Measurements from ENCODE around the gene BOD1. TPM values are rescaled to one million over a fixed set of nuclear protein-coding genes. Genes with fewer than 3 reads are reported as not detected.

Gene BOD1
- polyA plus RNA-seq, 3 donors: 110 to 127 (median 121) TPM

DNA sequence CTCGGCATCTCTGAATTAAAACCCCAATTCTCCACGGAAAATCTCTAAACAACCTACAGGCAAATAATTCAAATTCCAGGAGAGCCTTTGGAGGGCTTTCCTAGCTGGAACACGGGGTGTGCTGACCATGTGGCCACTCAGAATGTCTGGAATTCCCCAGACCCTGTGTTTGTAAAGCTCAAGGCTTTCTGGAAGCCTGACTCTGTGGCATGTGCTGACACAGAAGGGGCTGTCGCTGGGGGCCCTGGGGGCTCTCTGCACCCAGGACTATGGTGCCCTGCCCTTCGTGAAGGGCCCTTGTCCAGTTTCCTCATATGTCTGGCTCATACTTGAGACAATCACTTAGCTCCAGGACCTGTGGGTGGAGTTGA lies 29.0 kb upstream of the BOD1 start:
- peak in 3 of 11 donors; percentile 33 to 68 (median 53) for DNase-seq (ENCODE audit: extremely low read depth in 1 of 11, low read depth in 9 of 11, low spot score in 4 of 11)

DNA sequence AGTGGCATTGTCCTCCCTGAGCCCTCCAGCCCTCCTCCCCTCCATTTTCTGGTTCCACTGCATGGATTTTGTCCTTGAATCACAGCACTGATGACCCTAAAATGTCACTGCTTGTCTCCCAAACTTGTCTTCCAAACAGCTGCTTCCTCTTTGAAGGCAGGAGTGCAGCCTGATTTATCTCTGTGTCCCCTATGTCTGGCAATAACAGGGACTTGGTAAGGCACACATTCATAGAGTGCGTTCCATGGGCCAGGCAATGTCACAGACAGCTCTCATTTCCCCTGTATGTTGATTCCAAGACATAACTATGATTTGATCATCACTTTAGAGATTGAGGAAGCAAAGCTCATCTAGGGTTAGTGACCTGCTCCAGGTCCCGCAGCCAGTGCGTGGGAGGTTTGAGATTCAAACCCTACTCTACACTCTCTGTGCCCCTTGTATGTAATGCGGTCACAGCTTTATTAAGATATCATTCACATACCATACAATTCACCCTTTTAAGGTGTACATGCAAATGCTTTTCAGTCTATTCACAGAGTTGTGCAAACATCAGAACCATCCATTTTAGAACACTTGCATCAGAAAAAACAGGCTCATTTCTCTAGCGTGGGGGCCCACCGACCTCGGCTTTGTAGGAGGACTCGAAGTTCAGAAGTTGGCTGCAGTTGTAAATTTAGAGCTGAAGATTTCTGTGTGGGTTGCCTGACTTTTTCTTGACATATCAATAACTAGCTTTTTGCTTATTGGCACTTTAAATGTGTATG lies 28.4 kb upstream of the BOD1 start:
- DNase-seq (ENCODE audit: extremely low read depth in 1 of 11, low read depth in 9 of 11, low spot score in 4 of 11): no peak

DNA sequence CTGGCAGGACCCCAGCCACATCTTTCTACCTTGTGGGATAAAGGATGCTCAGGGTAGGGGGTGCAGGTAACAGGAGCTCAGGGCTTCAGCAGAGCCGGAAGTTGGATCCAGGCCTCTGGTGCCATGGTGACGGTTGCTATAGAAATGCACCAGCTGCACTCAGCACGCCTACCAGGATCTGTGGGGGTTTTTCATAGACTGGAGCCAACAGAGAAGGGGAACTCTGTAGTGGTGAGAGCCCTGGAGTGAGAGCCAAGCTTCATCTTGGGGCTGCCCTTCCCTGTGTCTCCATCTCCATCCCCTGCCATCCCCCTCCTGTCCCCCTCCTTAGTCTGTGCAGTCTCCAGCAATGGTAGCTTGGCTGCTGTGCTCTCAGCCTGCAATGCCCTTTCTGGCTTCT lies 27.5 kb upstream of the BOD1 start:
- peak in 1 of 11 donors; percentile 48 for DNase-seq (ENCODE audit: extremely low read depth in 1 of 11, low read depth in 9 of 11, low spot score in 4 of 11)

DNA sequence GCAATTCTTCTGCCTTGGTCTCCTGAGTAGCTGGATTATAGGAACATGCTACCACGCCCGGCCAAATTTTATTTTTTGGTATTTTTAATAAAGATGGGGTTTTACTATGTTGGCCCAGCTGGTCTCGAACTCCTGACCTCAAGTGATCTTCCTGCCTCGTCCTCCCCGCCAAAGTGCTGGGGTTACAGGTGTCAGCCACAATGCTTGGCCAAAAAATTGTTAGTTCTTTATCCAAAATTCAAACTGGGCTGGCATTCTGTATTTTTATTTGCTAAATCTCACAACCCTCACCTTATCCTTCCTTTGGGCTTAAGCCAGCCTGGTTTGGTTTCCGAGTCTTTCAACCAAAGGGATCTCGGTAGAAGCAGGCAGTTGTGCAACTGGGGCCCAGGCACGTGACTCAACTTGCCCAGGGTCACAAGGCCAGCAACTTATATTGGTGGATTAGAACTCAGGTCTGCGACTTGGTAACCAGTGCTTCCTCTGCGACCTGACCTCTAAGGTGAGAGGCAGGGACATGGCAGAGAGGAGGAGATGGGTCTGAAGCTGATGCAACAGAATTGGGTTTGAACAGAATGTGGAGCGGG lies 26.5 kb upstream of the BOD1 start:
- DNase-seq (ENCODE audit: extremely low read depth in 1 of 11, low read depth in 9 of 11, low spot score in 4 of 11): no peak

DNA sequence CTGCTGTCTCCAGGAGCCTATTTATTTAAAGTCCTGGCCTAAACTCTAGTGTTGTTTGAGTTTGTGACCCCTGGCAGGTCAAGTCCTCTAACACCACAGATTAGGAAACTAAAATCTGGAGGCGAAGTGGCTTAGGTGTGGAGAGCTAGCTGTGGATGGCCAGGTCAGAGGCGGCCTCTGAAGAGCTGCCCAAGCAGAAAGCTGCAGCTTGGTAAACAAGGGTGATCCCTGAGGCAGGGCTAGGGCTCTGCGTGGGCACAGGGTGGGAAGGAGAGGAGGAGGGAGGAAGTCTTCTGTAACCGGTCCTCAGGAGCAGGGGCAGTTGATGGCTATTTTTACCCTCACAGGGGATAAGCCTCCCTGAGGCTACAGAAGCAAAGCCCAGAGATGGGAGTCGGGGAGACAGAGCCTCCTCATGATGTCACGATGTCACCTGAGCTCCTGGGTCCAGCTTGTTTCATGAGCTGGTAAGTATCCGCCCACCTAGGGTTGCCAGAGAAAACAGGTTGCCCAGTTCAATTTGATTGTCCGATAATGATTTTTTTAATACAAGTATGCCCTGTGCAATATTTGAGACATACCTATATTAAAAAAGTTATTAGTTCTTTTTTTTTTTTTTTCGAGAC lies 25.9 kb upstream of the BOD1 start:
- no peak for DNase-seq (ENCODE audit: extremely low read depth in 1 of 11, low read depth in 9 of 11, low spot score in 4 of 11)

DNA sequence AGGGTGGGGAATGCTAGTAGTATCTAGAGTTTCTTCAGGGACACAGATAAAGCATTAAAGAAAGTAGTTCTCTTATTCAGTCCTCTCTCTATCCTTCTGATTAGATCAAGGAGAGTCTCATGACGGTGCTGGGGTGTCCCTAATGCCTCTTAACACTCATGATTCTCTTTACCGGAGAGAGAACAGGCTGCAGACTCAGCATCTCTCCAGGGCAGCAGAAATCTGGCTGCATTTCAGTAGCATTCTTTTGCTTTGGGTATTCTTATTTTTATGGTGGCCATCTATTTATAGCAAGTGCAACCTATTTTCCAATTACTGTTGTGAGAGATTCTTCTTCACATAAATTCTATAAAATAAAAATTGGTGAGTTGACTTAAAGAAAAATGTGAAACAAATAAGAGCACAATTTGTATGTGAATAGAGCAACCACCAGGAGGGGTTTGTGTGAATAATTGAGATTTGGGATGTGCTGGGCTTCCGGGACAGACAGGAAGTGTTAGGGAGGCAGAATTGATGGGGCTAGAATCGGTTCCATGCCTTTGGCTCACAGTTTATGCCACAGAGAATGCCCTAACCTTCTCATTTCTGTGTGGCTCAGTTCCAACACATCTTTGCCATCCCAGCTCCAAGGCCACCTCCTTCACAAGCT lies 23.8 kb upstream of the BOD1 start:
- no peak for DNase-seq (ENCODE audit: extremely low read depth in 1 of 11, low read depth in 9 of 11, low spot score in 4 of 11)

DNA sequence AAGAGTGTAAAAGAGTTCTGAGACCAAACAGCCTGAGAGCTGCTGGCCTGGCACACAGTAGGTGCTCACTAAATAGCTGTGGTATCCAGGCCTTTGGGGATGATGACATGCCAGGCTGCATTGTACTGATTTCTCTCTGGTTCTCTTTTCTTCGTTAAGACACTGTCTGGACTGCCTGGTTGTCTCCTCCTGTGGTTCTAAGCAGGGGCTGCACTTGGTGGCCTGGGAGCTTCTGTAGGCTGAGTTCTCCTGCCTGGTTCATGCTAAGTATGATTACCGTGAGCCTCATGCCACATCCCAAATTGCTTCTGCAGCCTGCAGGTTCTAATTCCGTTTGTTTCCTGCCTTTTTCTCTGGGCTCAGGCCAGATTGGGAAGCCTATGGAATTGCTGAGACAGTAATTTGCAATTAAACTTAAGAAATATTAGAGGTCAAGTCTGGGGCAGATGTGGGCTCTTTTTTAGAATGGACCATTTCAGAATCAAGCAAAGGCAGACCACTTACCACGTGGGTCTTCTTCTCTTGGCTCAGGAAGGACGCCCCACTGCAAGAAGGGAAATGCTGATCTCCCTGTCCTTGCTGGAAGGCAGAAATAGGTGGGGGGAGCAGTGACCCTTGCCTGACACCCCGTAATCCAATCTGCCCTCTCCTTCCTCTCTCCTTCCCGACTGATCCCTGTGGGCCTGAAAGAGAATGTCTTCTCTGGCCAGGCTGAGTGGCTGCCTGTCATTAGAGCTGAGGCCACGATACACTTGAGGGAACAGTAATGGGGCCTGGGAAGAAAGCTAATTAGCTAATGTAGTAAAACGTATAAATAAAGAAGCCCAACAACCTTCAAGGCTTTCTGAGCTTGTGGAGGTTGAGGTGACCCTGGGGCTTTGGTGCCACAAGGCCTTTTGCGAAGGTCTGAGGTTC lies 21.9 kb upstream of the BOD1 start:
- peak in 2 of 11 donors; percentile 49 to 68 for DNase-seq (ENCODE audit: extremely low read depth in 1 of 11, low read depth in 9 of 11, low spot score in 4 of 11)

DNA sequence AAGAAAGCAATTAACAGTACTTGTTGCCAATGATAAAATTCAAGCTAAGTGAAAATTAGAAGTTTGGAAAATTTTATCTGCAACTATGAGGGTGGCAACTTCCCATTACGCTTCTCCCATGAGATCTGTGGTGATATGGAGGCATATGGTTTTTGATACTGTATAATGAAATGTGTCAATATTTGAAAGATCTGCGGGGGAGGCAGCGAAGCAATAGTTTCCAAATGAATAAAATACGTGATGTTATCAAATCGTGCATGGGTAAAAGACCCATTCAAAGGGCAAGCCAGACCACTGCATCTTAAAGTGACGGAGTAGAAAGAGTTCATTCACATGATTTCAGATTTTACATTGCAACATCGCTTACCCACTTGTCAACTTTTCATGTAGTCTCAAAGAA lies 20.9 kb upstream of the BOD1 start:
- DNase-seq (ENCODE audit: extremely low read depth in 1 of 11, low read depth in 9 of 11, low spot score in 4 of 11): no peak

DNA sequence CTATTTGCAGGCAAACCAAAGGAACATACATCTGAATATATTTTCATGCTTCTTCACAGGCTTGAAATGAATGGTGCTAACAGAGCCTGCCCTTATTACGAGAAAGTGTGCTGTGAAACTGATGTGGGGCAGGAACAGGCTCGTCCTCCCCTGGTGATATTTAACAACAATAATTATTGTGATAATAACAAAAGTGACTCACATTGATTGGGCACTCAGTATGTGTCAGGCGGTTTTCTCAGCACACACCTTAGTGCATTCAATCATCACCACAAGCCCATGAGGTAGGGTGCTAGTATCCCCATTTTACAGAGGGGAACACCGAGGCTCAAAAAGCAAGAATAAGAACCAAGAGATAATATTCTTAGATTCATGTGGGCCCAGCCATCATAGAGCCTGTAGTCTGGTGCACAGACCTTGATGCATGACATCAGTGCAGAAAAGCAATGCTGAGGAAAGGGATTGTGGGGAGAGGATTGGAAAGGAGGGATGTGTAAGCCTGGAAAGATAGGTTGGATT lies 18.1 kb upstream of the BOD1 start:
- no peak for DNase-seq (ENCODE audit: extremely low read depth in 1 of 11, low read depth in 9 of 11, low spot score in 4 of 11)

DNA sequence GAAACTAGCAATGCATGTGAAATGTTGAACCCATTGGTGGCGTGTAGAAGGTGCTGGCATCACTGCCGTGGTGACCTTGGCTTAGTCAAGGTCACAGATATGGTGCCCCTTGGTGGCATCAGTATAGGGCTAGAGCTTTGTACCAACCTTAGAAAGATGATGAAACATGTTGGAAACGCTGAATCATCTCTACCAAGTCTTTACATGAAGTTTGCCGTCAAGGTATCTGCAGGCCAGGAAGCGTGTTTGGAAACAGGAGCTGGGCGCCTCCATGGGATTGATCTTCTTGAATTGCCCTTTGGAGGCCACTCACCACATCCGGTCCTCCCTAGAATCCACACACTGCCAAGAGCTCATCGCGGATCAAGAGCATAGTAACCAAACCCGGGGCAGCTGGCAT lies 16.9 kb upstream of the BOD1 start:
- DNase-seq (ENCODE audit: extremely low read depth in 1 of 11, low read depth in 9 of 11, low spot score in 4 of 11): no peak

DNA sequence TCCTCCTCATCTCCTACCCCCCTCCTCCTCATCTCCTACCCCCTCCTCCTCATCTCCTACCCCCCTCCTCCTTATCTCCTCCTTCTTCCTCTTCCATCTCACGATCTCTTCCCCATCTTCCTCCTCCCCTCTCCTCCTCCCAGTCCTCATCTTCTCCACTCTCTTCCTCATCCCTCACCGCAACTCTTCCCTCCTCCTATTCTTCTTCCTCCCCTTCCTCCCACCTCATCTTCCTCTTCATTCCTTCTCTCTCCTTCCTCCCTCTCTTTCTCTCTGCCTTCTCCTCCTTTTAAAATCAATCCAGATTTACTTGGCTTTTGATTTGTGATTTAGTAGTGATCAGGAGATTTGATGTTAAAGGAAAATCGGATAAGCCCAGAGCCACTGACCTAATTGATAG lies 15.0 kb upstream of the BOD1 start:
- DNase-seq (ENCODE audit: extremely low read depth in 1 of 11, low read depth in 9 of 11, low spot score in 4 of 11): no peak

DNA sequence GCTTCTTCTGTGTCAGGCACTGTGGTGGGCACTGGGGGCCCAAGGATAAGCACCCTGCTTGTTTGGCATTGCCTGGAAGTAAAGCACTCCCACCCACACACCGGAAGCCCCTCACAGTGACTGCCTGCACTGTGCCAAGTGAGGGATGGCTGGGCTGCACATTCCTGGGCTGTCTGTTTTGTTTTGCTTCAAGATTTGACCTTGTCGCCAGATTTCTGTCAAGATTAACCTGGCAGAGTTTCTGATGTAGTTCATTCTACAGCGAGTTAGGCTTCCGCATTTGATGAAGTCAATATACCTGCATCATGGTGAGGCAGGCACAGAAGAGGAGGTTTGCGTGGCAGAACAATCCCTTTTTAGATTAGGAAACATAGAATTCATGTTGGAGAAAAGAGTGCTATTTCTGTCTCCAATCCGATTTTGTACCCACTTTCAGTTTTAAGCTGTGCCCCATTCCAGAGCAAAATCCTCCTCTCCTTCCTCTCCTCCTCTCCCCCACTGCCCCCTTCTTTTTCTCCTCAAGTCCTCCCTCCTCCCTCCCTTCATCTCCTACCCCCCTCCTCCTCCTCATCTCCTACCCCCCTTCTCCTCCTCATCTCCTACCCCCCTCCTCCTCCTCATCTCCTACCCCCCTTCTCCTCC lies 14.4 kb upstream of the BOD1 start:
- DNase-seq (ENCODE audit: extremely low read depth in 1 of 11, low read depth in 9 of 11, low spot score in 4 of 11): no peak

DNA sequence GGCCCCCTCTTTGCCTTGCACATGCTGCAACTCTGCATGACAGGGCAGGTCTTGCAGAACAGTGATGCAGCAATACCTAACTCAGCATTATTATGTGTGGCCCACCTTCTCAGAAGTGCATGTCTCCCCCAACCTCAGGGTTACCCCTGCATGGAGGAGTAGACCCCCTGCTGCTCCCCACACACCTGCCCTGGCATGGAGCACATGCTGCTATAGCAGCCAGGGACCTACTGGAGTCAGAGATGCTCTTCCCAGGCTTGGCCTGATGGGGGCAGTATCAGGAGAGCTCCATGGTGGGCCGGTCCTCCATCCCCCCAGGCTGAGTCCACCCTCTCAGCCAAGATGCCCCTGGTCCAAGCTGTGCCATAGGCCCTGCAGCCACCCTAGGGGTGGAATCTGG lies 13.2 kb upstream of the BOD1 start:
- no peak for DNase-seq (ENCODE audit: extremely low read depth in 1 of 11, low read depth in 9 of 11, low spot score in 4 of 11)

DNA sequence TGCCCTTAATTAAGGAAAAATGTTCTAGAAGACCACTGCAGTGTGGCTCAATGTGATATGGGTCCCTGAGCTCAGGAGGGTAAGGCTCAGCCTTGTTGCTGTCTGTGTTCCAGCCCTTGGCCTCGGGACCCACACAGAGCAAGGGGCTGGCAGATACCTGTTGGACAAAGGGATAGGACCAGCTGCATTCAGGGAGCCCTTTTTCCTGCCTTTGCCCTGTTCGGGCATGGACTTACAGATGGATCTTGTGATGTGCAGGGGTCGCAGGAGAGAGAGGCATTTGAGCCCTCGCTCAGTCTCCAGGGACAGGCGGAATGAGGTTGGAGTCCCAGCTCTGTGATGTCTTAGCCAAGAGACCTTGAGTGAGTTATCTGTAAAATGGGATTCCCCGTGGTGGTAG lies 12.1 kb upstream of the BOD1 start:
- DNase-seq (ENCODE audit: extremely low read depth in 1 of 11, low read depth in 9 of 11, low spot score in 4 of 11): no peak

DNA sequence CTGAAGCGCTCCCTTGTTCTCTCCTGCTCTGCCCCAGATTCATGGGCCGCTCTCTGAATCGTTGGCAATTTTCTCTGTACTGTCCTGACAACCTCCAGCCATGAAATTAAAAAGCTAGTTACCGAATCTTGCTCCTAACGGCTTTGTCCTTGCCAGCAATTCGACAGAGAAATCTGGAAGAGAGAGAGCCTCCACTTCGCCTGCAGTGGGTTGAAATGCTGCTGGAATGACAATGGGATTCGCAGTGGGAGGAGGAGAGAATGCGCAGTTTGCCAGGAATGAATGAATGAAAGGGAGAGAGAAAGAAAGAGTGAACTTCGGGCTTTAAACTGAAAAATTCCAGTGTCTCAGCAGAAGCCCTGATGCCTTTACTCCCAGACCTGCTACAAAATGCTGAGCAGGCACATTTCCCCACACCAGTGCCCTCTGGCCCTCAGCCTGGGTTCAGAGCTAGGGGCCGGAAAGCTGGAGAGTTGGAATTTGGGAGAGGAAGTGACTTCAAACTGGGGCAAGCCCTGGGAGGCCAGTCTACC lies 11.5 kb upstream of the BOD1 start:
- no peak for DNase-seq (ENCODE audit: extremely low read depth in 1 of 11, low read depth in 9 of 11, low spot score in 4 of 11)

DNA sequence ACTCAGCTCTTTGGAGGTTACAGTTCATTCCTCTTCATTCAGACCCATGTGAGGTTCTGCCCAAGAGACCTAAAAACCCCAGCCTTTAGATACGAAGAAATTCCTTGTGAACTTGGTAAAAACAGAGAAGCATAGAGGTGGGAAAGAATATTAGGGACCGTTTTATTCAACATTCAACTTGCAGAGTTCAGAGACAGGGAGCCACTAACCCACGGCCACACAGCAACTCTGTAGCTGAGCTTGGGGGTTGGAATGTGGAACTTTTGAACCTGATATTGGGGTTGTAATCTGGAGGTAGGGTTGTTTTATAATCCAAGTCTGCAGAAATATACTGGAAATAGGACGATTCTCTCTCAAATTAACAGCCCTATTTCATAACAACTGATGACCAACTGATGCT lies 10.8 kb upstream of the BOD1 start:
- DNase-seq (ENCODE audit: extremely low read depth in 1 of 11, low read depth in 9 of 11, low spot score in 4 of 11): no peak

DNA sequence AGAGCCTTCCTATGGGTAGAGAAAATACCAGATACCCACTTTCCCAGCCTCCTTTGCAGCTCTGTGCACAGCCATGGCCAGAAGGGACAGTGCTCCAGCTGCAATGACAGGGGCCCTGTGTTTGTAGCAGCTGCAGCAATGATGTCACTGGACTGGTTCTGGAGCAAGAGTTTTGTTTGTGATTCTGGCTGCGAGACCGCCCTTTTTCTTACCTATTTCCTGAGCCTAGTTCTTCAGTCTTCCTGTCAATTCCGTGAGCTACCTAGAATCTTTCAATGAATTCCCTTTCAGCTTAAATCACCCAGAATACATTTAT lies 10.0 kb upstream of the BOD1 start:
- no peak for DNase-seq (ENCODE audit: extremely low read depth in 1 of 11, low read depth in 9 of 11, low spot score in 4 of 11)

DNA sequence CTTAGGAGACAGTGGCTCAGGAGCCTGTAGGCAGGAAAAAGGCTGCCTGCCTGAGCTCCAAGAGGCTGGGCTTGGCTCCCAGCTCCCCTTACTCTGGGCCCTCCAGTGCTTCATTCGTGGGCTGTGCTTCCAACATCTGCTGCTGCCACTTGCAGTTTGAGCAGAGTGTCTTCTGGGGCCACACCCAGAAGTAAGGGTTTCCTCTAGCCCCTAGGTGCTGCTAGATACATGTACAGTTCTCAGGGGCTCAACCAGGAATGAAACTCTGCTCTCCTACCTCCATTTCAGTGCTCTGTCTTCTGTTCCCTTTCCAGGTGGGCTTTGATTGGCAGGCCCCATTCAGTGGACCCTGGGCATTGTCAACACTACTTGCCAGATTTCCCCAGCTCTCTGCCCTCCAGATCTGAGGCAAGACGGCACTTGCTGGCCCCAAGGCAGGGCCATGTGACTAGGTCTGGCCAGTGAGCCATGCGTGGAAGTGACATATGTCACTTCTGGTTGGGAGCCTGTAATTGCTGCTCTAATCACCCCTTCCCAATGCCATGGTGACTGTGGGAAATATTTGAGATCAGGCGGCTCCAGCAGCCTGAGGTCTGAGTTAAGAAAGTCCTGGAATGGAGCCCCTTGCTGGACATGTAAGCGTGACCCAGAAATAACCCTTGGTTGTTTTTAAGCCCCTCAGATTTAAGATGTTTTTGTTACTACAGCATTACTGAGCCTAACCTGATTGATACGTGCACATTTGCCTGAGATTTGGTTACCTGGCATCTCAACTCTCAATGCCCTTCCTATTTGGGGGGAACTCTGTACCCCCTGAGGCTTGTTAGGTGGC lies 9.4 kb upstream of the BOD1 start:
- DNase-seq (ENCODE audit: extremely low read depth in 1 of 11, low read depth in 9 of 11, low spot score in 4 of 11): no peak

All from renal cortex interstitium (tissue), 11 donors.